Keratinocyte (primary cell): ENCODE data around the gene DTNBP1. TPM values are rescaled to one million over a fixed set of nuclear protein-coding genes. Genes with fewer than 3 reads are reported as not detected.
A peak's percentile ranks its signal among the peaks of the same experiment; 100 is the strongest.

Experiments
- DNase-seq: peaks from one replicate; pipeline ENCODE4 v3.0.0-alpha.2; 2011; ENCODE audit warnings: low read depth, missing footprints, low spot score
- FAIRE-seq: peaks from 2 replicates; lab custom pipeline; 2011; peaks lifted over from hg19 to GRCh38; lab: Jason Lieb, UNC
- H2AFZ ChIP-seq: 2 replicates; pipeline ENCODE4 v1.6.0; 2012; ENCODE audit warnings: low read length, control low read depth, inconsistent platforms; ENCODE audit not compliant: control insufficient read depth
- H3K27ac ChIP-seq: 2 replicates; pipeline ENCODE4 v1.5.1; 2011; ENCODE audit warnings: low read length; ENCODE audit not compliant: control insufficient read depth, insufficient read depth
- H3K27me3 ChIP-seq: 3 replicates; pipeline ENCODE4 v1.6.0; 2011; ENCODE audit warnings: low read length; ENCODE audit not compliant: control insufficient read depth, insufficient read depth; ENCODE audit errors: extremely low read depth
- H3K36me3 ChIP-seq, 2 experiments: 2 replicates in 1 of 2; 3 replicates in 1 of 2; pipeline ENCODE4 v1.5.1; 2011; ENCODE audit warnings: low read length in 2 of 2, mild to moderate bottlenecking in 1 of 2; ENCODE audit not compliant: control insufficient read depth in 2 of 2, insufficient read depth in 2 of 2; ENCODE audit errors: extremely low read depth in 1 of 2
- H3K4me1 ChIP-seq: 3 replicates; pipeline ENCODE4 v1.5.1; 2011; ENCODE audit warnings: low read length; ENCODE audit not compliant: control insufficient read depth, insufficient read depth; ENCODE audit errors: extremely low read depth
- H3K4me2 ChIP-seq: 3 replicates; pipeline ENCODE4 v1.6.0; 2011; ENCODE audit warnings: low read depth, low read length; ENCODE audit not compliant: control insufficient read depth, insufficient read depth; ENCODE audit errors: extremely low read depth
- H3K4me3 ChIP-seq, 3 experiments: fragments of 200-600 bp in 1 of 3; sonication (generic) in 1 of 3; 2 replicates in 2 of 3; 3 replicates in 1 of 3; pipeline ENCODE4 v1.5.1; 2011 to 2016; ENCODE audit warnings: low read length in 3 of 3, mild to moderate bottlenecking in 3 of 3, control low read depth in 2 of 3, inconsistent platforms in 1 of 3, low read depth in 1 of 3, mixed read lengths in 1 of 3, mixed run types in 1 of 3, moderate library complexity in 1 of 3; ENCODE audit not compliant: control insufficient read depth in 2 of 3, insufficient read depth in 2 of 3; ENCODE audit errors: extremely low read depth in 1 of 3
- H3K79me2 ChIP-seq: 2 replicates; pipeline ENCODE4 v1.6.0; 2012; ENCODE audit warnings: low read length; ENCODE audit not compliant: control insufficient read depth, insufficient read depth
- H3K9ac ChIP-seq: 3 replicates; pipeline ENCODE4 v1.6.0; 2011; ENCODE audit warnings: low read length; ENCODE audit not compliant: control insufficient read depth, insufficient read depth; ENCODE audit errors: extremely low read depth
- H3K9me1 ChIP-seq: 3 replicates; pipeline ENCODE4 v1.6.0; 2011; ENCODE audit warnings: low read length; ENCODE audit not compliant: control insufficient read depth, insufficient read depth; ENCODE audit errors: extremely low read depth
- H3K9me3 ChIP-seq: 2 replicates; pipeline ENCODE4 v1.5.1; 2012; ENCODE audit warnings: low read depth, low read length; ENCODE audit not compliant: control insufficient read depth
- H4K20me1 ChIP-seq: 3 replicates; pipeline ENCODE4 v1.6.0; 2011; ENCODE audit warnings: low read length; ENCODE audit not compliant: control insufficient read depth, insufficient read depth; ENCODE audit errors: extremely low read depth
- EZH2 ChIP-seq: IDR thresholded peaks from one replicate; pipeline ENCODE4 v1.6.1; 2012; ENCODE audit warnings: inconsistent platforms, mild to moderate bottlenecking, low read length, moderate library complexity
- dilution Hi-C: fragments of 300-500 bp; cut with MboI; formaldehyde crosslinking; loops from one replicate; pipeline ENCODE4 v1.7.0; 2020; ENCODE audit warnings: low sequenced_read_pairs; ENCODE audit not compliant: extremely low pct_ligation_motif_present
- polyA minus RNA-seq, 3 experiments: library from RNA; depleted of rRNA, polyadenylated mRNA; stranded (reverse); fragments of >200 nt; gene quantifications; 1 replicate in 1 of 3; 2 replicates in 1 of 3; 3 replicates in 1 of 3; pipeline ENCODE4 v1.2.3, GENCODE V29; 2011
- polyA plus RNA-seq, 5 experiments: library from polyadenylated mRNA; depleted of rRNA in 3 of 5; stranded (reverse) in 3 of 5; stranded (forward) in 1 of 5; unstranded in 1 of 5; fragments of >200 nt; gene quantifications; 1 replicate in 1 of 5; 2 replicates in 3 of 5; 3 replicates in 1 of 5; pipeline versions ENCODE4 v1.2.1 to v1.2.3, GENCODE V29; 2011 to 2012; ENCODE audit warnings: missing spikeins in 2 of 5, low read depth in 1 of 5, low replicate concordance in 1 of 5
- TF ChIP-seq, protein P1 (sequence below), 3 experiments: IDR thresholded peaks in 1 of 3; conservative IDR thresholded peaks in 1 of 3; optimal IDR thresholded peaks in 1 of 3; 2 replicates in 2 of 3; 3 replicates in 1 of 3; pipeline versions ENCODE3 to v1.5.1; 2011; ENCODE audit warnings: low read length in 3 of 3, mild to moderate bottlenecking in 3 of 3, moderate library complexity in 2 of 3, control low read depth in 1 of 3, inconsistent platforms in 1 of 3; ENCODE audit not compliant: insufficient read depth in 2 of 3; ENCODE audit errors: extremely low read depth in 1 of 3

Gene DTNBP1, protein sequence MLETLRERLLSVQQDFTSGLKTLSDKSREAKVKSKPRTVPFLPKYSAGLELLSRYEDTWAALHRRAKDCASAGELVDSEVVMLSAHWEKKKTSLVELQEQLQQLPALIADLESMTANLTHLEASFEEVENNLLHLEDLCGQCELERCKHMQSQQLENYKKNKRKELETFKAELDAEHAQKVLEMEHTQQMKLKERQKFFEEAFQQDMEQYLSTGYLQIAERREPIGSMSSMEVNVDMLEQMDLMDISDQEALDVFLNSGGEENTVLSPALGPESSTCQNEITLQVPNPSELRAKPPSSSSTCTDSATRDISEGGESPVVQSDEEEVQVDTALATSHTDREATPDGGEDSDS
- polyA plus RNA-seq (11.2 to 17.9 TPM (median 11.5 TPM) in 3 replicates), polyA minus RNA-seq (10.3 to 13.6 TPM (median 10.9 TPM) in 3 replicates)
- 18.8 TPM for polyA plus RNA-seq (2011; ENCODE audit: low read depth)
- 11.6 and 14.4 TPM in 2 replicates for polyA plus RNA-seq (2011; cell fraction: cytosol; rRNA removed)
- polyA plus RNA-seq (2011; cell fraction: nucleus; rRNA removed): 14.8 and 17.4 TPM in 2 replicates
- polyA plus RNA-seq (2012; ENCODE audit: low replicate concordance): 8.9 and 12.4 TPM in 2 replicates
- polyA minus RNA-seq (2011; cell fraction: cytosol; rRNA and poly(A)+ RNA removed): 6.7 TPM
- polyA minus RNA-seq (2011; cell fraction: nucleus; rRNA and poly(A)+ RNA removed): 3.2 and 8.8 TPM in 2 replicates

- Histone ChIP-seq H3K36me3 (no peaks in the 10 kb centered on the region), H3K4me1 (peaks cover 3% of the 10 kb centered on the region), H3K4me3 (peak within 1 kb of the TSS; percentile 73 to 94 (median 79)), H3K27ac (peak within 1 kb of the TSS; percentile 32), H3K9me1 (no peaks in the 10 kb centered on the region), H3K9me3 (no peaks in the 10 kb centered on the region), H2AFZ (peak within 1 kb of the TSS; percentile 65), H3K4me2 (peak within 1 kb of the TSS; percentile 93), H4K20me1 (no peaks in the 10 kb centered on the region), H3K9ac (peak within 1 kb of the TSS; percentile 60), H3K27me3 (no peaks in the 10 kb centered on the region), H3K79me2 (peaks cover 3% of the 10 kb centered on the region)
- TF ChIP-seq, protein P1, sequence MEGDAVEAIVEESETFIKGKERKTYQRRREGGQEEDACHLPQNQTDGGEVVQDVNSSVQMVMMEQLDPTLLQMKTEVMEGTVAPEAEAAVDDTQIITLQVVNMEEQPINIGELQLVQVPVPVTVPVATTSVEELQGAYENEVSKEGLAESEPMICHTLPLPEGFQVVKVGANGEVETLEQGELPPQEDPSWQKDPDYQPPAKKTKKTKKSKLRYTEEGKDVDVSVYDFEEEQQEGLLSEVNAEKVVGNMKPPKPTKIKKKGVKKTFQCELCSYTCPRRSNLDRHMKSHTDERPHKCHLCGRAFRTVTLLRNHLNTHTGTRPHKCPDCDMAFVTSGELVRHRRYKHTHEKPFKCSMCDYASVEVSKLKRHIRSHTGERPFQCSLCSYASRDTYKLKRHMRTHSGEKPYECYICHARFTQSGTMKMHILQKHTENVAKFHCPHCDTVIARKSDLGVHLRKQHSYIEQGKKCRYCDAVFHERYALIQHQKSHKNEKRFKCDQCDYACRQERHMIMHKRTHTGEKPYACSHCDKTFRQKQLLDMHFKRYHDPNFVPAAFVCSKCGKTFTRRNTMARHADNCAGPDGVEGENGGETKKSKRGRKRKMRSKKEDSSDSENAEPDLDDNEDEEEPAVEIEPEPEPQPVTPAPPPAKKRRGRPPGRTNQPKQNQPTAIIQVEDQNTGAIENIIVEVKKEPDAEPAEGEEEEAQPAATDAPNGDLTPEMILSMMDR (optimal IDR thresholded peaks at IDR 0.05 in 1 of 3, IDR thresholded peaks at IDR 0.05 in 1 of 3, conservative IDR thresholded peaks at IDR 0.05 in 1 of 3; ENCODE audit: extremely low read depth in 1 of 3, insufficient read depth in 2 of 3, low read length in 3 of 3): no peak
- no peak for TF ChIP-seq EZH2
- no peak for FAIRE-seq
- dilution Hi-C loops: no loop called here
- no peak for DNase-seq
Measured at GRCh38 chr6:15662326-15663129, at the start of gene DTNBP1. TSS of gene DTNBP1 (minus strand) at chr6:15663028. CDS start at chr6:15662869, 159 bp downstream.

DNA sequence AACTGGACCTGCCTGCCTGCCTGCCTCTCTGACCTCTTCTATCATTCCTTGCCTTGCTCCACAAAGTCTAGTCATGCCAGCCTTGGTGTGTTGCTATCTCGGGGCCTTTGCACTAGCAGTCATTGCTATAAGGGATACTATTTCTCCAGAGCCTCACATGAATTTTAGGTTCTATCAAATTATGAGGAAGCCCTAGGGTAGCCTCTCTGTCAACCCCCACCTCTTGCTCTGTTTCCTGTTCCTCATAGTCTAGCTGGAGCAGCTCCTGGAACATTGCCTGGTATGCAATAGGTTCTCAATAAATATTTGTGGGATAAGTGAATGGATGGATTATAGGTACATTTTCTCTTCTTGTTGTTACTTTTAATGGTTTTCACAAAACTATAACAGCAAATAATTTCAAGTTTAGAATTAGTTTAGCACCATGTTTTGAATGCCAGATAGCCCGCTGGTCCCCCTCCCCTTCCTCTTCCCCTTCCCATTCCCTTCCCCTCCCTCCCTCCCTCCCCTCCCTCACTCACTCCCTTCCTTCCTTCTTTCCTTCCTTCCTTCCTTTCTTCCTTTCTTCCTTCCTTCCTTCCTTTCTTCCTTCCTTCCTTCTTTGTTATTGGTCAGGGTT is 46.9 kb upstream of the DTNBP1 start:
- dilution Hi-C loops: no loop called here
- H2AFZ ChIP-seq: no peak overlapping the region

More for the DNA sequence above, 46.9 kb upstream of the DTNBP1 start:
- Histone ChIP-seq H3K79me2 (no peaks in the 10 kb centered on the region), H4K20me1 (no peaks in the 10 kb centered on the region), H3K9me3 (no peaks in the 10 kb centered on the region), H3K27ac (no peak overlapping the region), H3K27me3 (peaks cover 7% of the 10 kb centered on the region), H3K9me1 (no peaks in the 10 kb centered on the region), H3K4me2 (no peak overlapping the region), H3K36me3 (no peaks in the 10 kb centered on the region), H3K4me1 (peaks cover under 1% of the 10 kb centered on the region), H3K4me3 (no peak overlapping the region), H3K9ac (no peak overlapping the region)
- DNase-seq (no peak), FAIRE-seq (no peak)
- TF ChIP-seq, protein P1 (optimal IDR thresholded peaks at IDR 0.05 in 1 of 3, IDR thresholded peaks at IDR 0.05 in 1 of 3, conservative IDR thresholded peaks at IDR 0.05 in 1 of 3; ENCODE audit: extremely low read depth in 1 of 3, insufficient read depth in 2 of 3, low read length in 3 of 3): no peak
- TF ChIP-seq EZH2: no peak
